Neutrophil (primary cell): ENCODE results near the gene PPL.
A peak's percentile ranks its signal among the peaks of the same experiment; 100 is the strongest.

ENCODE experiments used
- H3K27ac ChIP-seq: fragments of 200-600 bp; sonication (generic); 2 replicates; pipeline ENCODE4 v1.5.1; 2016; ENCODE audit warnings: mild to moderate bottlenecking, moderate library complexity
- H3K27me3 ChIP-seq: fragments of 200-600 bp; sonication (generic); 2 replicates; pipeline ENCODE4 v1.6.0; 2016; ENCODE audit warnings: mild to moderate bottlenecking
- H3K36me3 ChIP-seq: fragments of 200-600 bp; sonication (generic); 2 replicates; pipeline ENCODE4 v1.5.1; 2017
- H3K4me1 ChIP-seq, 2 experiments: fragments of 200-600 bp in 1 of 2; sonication (generic) in 1 of 2; 1 replicate in 1 of 2; 2 replicates in 1 of 2; pipeline versions ENCODE4 v1.5.1 to v1.6.1; 2013 to 2016; ENCODE audit warnings: low read depth in 1 of 2, low read length in 1 of 2, mild to moderate bottlenecking in 1 of 2, moderate library complexity in 1 of 2; ENCODE audit not compliant: control insufficient read depth in 1 of 2, insufficient read depth in 1 of 2
- H3K4me3 ChIP-seq, 2 experiments: fragments of 200-600 bp in 1 of 2; sonication (generic) in 1 of 2; 1 replicate in 1 of 2; 2 replicates in 1 of 2; pipeline ENCODE4 v1.5.1; 2013 to 2016; ENCODE audit warnings: low read depth in 1 of 2, low read length in 1 of 2, mild to moderate bottlenecking in 1 of 2, moderate library complexity in 1 of 2
- H3K9me3 ChIP-seq: fragments of 200-600 bp; sonication (generic); 2 replicates; pipeline ENCODE4 v1.5.1; 2016
- CTCF ChIP-seq: fragments of 200-600 bp; sonication (generic); IDR thresholded peaks from 2 replicates; pipeline ENCODE4 v1.5.1; 2016; ENCODE audit warnings: antibody characterized with exemption

PPL gene

GRCh38 chr16:4847774-4848587 lies 89.0 kb downstream of the PPL start:
- Histone ChIP-seq H3K27ac (peak overlapping the region; percentile 99), H3K27me3 (no peaks in the 10 kb centered on the region), H3K4me1 (peaks cover 65 to 66% of the 10 kb centered on the region in 2 experiments), H3K4me3 (peak overlapping the region; percentile 95 to 99), H3K9me3 (no peaks in the 10 kb centered on the region), H3K36me3 (peaks cover 37% of the 10 kb centered on the region)
- TF ChIP-seq CTCF = no peak

- no peaks in the 10 kb centered on the region for H3K27me3 ChIP-seq
- peak; percentile 40 for TF ChIP-seq CTCF
- peaks cover 57 to 58% of the 10 kb centered on the region in 2 experiments for H3K4me1 ChIP-seq
- no peaks in the 10 kb centered on the region for H3K9me3 ChIP-seq
- H3K36me3 ChIP-seq = peaks cover 42% of the 10 kb centered on the region
- peak within 1 kb of the TSS; percentile 99 for H3K27ac ChIP-seq
- H3K4me3 ChIP-seq = peak within 1 kb of the TSS; percentile 95 to 99
These were observed 89.8 kb downstream of the PPL start, which contains the start of the genes GLYR1 and UBN1 for GRCh38 chr16:4846901-4847773. GLYR1 (minus strand) TSS chr16:4847288; CDS start chr16:4847265, 23 bp downstream. UBN1 (plus strand) TSS chr16:4847481; CDS start chr16:4852918, 5,437 bp downstream.

- peak overlapping the region; percentile 95 to 99 for H3K4me3 ChIP-seq
- H3K9me3 ChIP-seq = no peaks in the 10 kb centered on the region
- peaks cover 51 to 52% of the 10 kb centered on the region in 2 experiments for H3K4me1 ChIP-seq
- H3K36me3 ChIP-seq = peaks cover 48% of the 10 kb centered on the region
- no peaks in the 10 kb centered on the region for H3K27me3 ChIP-seq
- no peak for TF ChIP-seq CTCF
- peak overlapping the region; percentile 99 for H3K27ac ChIP-seq
These were observed 90.4 kb downstream of the PPL start for GRCh38 chr16:4846503-4846900.

GRCh38 chr16:4840984-4841383 lies 96.0 kb downstream of the PPL start:
- Histone ChIP-seq H3K27me3 (no peaks in the 10 kb centered on the region), H3K4me3 (no peak overlapping the region), H3K36me3 (peaks cover 93% of the 10 kb centered on the region), H3K27ac (no peak overlapping the region), H3K4me1 (peaks cover 10 to 13% of the 10 kb centered on the region in 2 experiments), H3K9me3 (no peaks in the 10 kb centered on the region)
- TF ChIP-seq CTCF = no peak

GRCh38 chr16:4839942-4840341 lies 97.0 kb downstream of the PPL start:
- H3K27me3 ChIP-seq = no peaks in the 10 kb centered on the region
- no peak overlapping the region for H3K27ac ChIP-seq
- no peak for TF ChIP-seq CTCF
- peaks cover 97% of the 10 kb centered on the region for H3K36me3 ChIP-seq
- no peak overlapping the region for H3K4me3 ChIP-seq
- peaks cover 0 to 3% of the 10 kb centered on the region in 2 experiments for H3K4me1 ChIP-seq
- no peaks in the 10 kb centered on the region for H3K9me3 ChIP-seq
